ENCODE results near the gene HOXC10.

DNA sequence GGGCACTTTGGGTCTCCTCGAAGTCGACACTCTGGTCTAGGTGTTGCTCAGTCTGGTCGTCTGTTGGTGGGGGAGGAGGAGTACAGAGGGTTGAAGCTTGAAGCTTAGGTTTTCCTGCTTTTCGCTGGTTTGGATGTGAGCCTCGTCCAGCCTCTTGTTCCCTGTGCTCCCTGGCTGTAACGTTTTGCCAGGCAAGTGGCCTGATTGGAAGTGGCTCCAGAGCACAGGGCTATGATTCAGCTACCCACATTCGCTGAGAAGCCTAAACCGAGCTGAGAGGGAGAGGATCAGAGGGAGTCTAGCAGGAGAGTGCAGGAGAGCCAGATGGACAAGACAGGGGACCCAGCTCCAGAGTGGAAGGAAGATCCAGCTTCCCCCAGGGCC lies 6.1 kb downstream of the HOXC10 start:
- TF ChIP-seq, protein P1, sequence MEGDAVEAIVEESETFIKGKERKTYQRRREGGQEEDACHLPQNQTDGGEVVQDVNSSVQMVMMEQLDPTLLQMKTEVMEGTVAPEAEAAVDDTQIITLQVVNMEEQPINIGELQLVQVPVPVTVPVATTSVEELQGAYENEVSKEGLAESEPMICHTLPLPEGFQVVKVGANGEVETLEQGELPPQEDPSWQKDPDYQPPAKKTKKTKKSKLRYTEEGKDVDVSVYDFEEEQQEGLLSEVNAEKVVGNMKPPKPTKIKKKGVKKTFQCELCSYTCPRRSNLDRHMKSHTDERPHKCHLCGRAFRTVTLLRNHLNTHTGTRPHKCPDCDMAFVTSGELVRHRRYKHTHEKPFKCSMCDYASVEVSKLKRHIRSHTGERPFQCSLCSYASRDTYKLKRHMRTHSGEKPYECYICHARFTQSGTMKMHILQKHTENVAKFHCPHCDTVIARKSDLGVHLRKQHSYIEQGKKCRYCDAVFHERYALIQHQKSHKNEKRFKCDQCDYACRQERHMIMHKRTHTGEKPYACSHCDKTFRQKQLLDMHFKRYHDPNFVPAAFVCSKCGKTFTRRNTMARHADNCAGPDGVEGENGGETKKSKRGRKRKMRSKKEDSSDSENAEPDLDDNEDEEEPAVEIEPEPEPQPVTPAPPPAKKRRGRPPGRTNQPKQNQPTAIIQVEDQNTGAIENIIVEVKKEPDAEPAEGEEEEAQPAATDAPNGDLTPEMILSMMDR (conservative IDR thresholded peaks at IDR 0.05; ENCODE audit: low read depth in 2 of 2) = no peak
- TF ChIP-seq POLR2AphosphoS5 (IDR thresholded peaks at IDR 0.05; ENCODE audit: low read depth) = no peak

Data from GM23338 (cell line).